SK-N-SH (cell line): ENCODE measurements around the gene FAM240A. TPM values are rescaled to one million over a fixed set of nuclear protein-coding genes. Genes with fewer than 3 reads are reported as not detected.

ENCODE experiments used
- CTCF ChIA-PET: fragments of 300-600, 350-600 bp; formaldehyde crosslinking; extraction: SDS; loops from one replicate; lab custom pipeline; 2021; lab: Yijun Ruan, JAX
- POLR2A ChIA-PET: fragments of 350-600 bp; sonication (Branson Sonifier 250); formaldehyde crosslinking; extraction: SDS; loops from one replicate; lab custom pipeline; 2020; ENCODE audit warnings: antibody characterized with exemption, inconsistent platforms; lab: Yijun Ruan, JAX
- DNase-seq: peaks from one replicate; pipeline ENCODE4 v3.0.0; 2012
- H2AFZ ChIP-seq: fragments of 200-600 bp; sonication (generic); 2 replicates; pipeline ENCODE4 v1.8.1; 2016; ENCODE audit warnings: antibody characterized with exemption, mild to moderate bottlenecking, low read depth
- H3F3A ChIP-seq: fragments of 200-600 bp; sonication (generic); replicated peaks from 2 replicates; pipeline ENCODE3; 2016; ENCODE audit warnings: antibody characterized with exemption, mild to moderate bottlenecking; ENCODE audit not compliant: insufficient read depth
- H3K27ac ChIP-seq, 2 experiments: fragments of 200-500 bp in 1 of 2; fragments of 200-600 bp in 1 of 2; sonication (Bioruptor generic) in 1 of 2; sonication (generic), shearing (Covaris generic) in 1 of 2; 2 replicates each; pipeline versions ENCODE4 v1.5.1 to v1.6.1; 2014 to 2016; ENCODE audit warnings: low read depth in 2 of 2, inconsistent platforms in 1 of 2, low read length in 1 of 2, mild to moderate bottlenecking in 1 of 2, mixed read lengths in 1 of 2
- H3K27me3 ChIP-seq: fragments of 200-600 bp; sonication (generic), shearing (Covaris generic); 2 replicates; pipeline ENCODE4 v1.6.1; 2016; ENCODE audit warnings: mixed run types; ENCODE audit not compliant: insufficient read depth
- H3K36me3 ChIP-seq, 2 experiments: fragments of 200-500 bp in 1 of 2; fragments of 200-600 bp in 1 of 2; sonication (Bioruptor generic) in 1 of 2; sonication (generic) in 1 of 2; replicated peaks in 1 of 2; 2 replicates each; pipeline versions ENCODE3 to v1.5.1; 2014 to 2016; ENCODE audit warnings: low read length in 1 of 2, mild to moderate bottlenecking in 1 of 2; ENCODE audit not compliant: insufficient read depth in 2 of 2, control insufficient read depth in 1 of 2
- H3K4me1 ChIP-seq, 2 experiments: fragments of 200-500 bp in 1 of 2; fragments of 200-600 bp in 1 of 2; sonication (Bioruptor generic) in 1 of 2; sonication (generic), shearing (Covaris generic) in 1 of 2; 2 replicates each; pipeline versions ENCODE4 v1.5.1 to v1.6.1; 2014 to 2016; ENCODE audit warnings: low read depth in 1 of 2, low read length in 1 of 2, mixed run types in 1 of 2; ENCODE audit not compliant: insufficient read depth in 2 of 2, control insufficient read depth in 1 of 2
- H3K4me2 ChIP-seq: fragments of 200-600 bp; sonication (generic), shearing (Covaris generic); 2 replicates; pipeline ENCODE4 v1.6.1; 2017; ENCODE audit warnings: mixed run types
- H3K4me3 ChIP-seq, 2 experiments: fragments of 200-500 bp in 1 of 2; fragments of 200-600 bp in 1 of 2; sonication (Bioruptor generic) in 1 of 2; sonication (generic), shearing (Covaris generic) in 1 of 2; 2 replicates each; pipeline versions ENCODE4 v1.5.1 to v1.8.1; 2014 to 2016; ENCODE audit warnings: low read depth in 2 of 2, inconsistent platforms in 1 of 2, low read length in 1 of 2, mild to moderate bottlenecking in 1 of 2, mixed read lengths in 1 of 2, moderate library complexity in 1 of 2
- H3K79me2 ChIP-seq: fragments of 200-600 bp; sonication (generic); 2 replicates; pipeline ENCODE4 v1.8.1; 2017; ENCODE audit warnings: mild to moderate bottlenecking; ENCODE audit not compliant: insufficient read depth
- H3K9ac ChIP-seq: fragments of 200-600 bp; sonication (generic); 2 replicates; pipeline ENCODE4 v1.6.1; 2017; ENCODE audit warnings: mixed run types
- H3K9me2 ChIP-seq: fragments of 200-600 bp; sonication (generic); 2 replicates; pipeline ENCODE4 v1.6.1; 2017; ENCODE audit warnings: mixed run types
- H3K9me3 ChIP-seq: fragments of 200-600 bp; sonication (generic); 2 replicates; pipeline ENCODE4 v1.6.1; 2017; ENCODE audit warnings: mixed run types, mild to moderate bottlenecking, moderate library complexity
- H4K20me1 ChIP-seq: fragments of 200-600 bp; sonication (generic); 2 replicates; pipeline ENCODE4 v1.6.1; 2017; ENCODE audit warnings: mild to moderate bottlenecking, mixed run types; ENCODE audit not compliant: insufficient read depth
- CTCF ChIP-seq: fragments of 200-600 bp; sonication (generic); IDR thresholded peaks from 2 replicates; pipeline ENCODE4 v1.6.1; 2017; ENCODE audit warnings: antibody characterized with exemption, mild to moderate bottlenecking, moderate library complexity
- ELF1 ChIP-seq: IDR thresholded peaks from 2 replicates; pipeline ENCODE4 v1.4.0; 2012
- EP300 ChIP-seq, 2 experiments: IDR thresholded peaks; 2 replicates each; pipeline versions ENCODE4 v1.4.0 to v1.6.1; 2012; ENCODE audit warnings: borderline replicate concordance in 1 of 2, low read depth in 1 of 2, low read length in 1 of 2
- FOSL2 ChIP-seq: IDR thresholded peaks from 2 replicates; pipeline ENCODE4 v1.4.0; 2012; ENCODE audit warnings: low read depth, mild to moderate bottlenecking, moderate library complexity, borderline replicate concordance
- GABPA ChIP-seq: IDR thresholded peaks from 2 replicates; pipeline ENCODE4 v1.4.0; 2012; ENCODE audit warnings: low read depth, mild to moderate bottlenecking
- GATA2 ChIP-seq: sonication (generic); formaldehyde crosslinking; IDR thresholded peaks from 2 replicates; pipeline ENCODE4 v1.5.0; 2020; ENCODE audit warnings: mild to moderate bottlenecking, missing genetic modification reagents
- MEF2A ChIP-seq: IDR thresholded peaks from 2 replicates; pipeline ENCODE4 v1.4.0; 2012; ENCODE audit warnings: low read depth, borderline replicate concordance
- MXI1 ChIP-seq: IDR thresholded peaks from 2 replicates; pipeline ENCODE4 v1.6.1; 2012; ENCODE audit warnings: mild to moderate bottlenecking, low read depth, low read length, improper control_type of control experiment
- NFIC ChIP-seq: IDR thresholded peaks from 2 replicates; pipeline ENCODE4 v1.4.0; 2012; ENCODE audit warnings: borderline replicate concordance
- PBX3 ChIP-seq: IDR thresholded peaks from 2 replicates; pipeline ENCODE4; 2012
- POLR2AphosphoS5 ChIP-seq: IDR thresholded peaks from 2 replicates; pipeline ENCODE4 v1.6.1; 2012; ENCODE audit warnings: low read depth, low read length
- RAD21 ChIP-seq: IDR thresholded peaks from 2 replicates; pipeline ENCODE4 v1.6.1; 2012; ENCODE audit warnings: mild to moderate bottlenecking, low read length
- RCOR1 ChIP-seq: fragments of 150-350 bp; IDR thresholded peaks from 2 replicates; pipeline ENCODE4 v1.6.1; 2017; ENCODE audit warnings: antibody characterized with exemption, low read length
- TAF1 ChIP-seq: IDR thresholded peaks from 2 replicates; pipeline ENCODE4 v1.6.1; 2012; ENCODE audit warnings: low read depth, mild to moderate bottlenecking, low read length, moderate library complexity, borderline replicate concordance
- TCF12 ChIP-seq: IDR thresholded peaks from 2 replicates; pipeline ENCODE4 v1.4.0; 2012
- TEAD4 ChIP-seq: IDR thresholded peaks from 2 replicates; pipeline ENCODE4 v1.4.0; 2012; ENCODE audit warnings: mild to moderate bottlenecking, borderline replicate concordance; ENCODE audit not compliant: insufficient read depth
- YY1 ChIP-seq: IDR thresholded peaks from 2 replicates; pipeline ENCODE4 v1.4.0; 2012; ENCODE audit warnings: low read depth, mild to moderate bottlenecking
- WGBS: methylation state at CpG from one replicate; pipeline ENCODE4 v1.1.6; 2017; ENCODE audit warnings: low lambda C conversion rate; 5-methylcytosine and 5-hydroxymethylcytosine counted together
- polyA plus RNA-seq, 3 experiments: library from polyadenylated mRNA; depleted of rRNA; stranded (reverse); fragments of >200 nt; gene quantifications; 2 replicates each; pipeline ENCODE4 v1.2.3, GENCODE V29; 2012
- TF ChIP-seq, protein P1 (sequence below): IDR thresholded peaks from 2 replicates; pipeline ENCODE4 v1.6.1; 2012; ENCODE audit warnings: mild to moderate bottlenecking, low read depth, low read length, moderate library complexity
- TF ChIP-seq, protein P2 (sequence below): fragments of 150-350 bp; IDR thresholded peaks from 2 replicates; pipeline ENCODE4 v1.6.1; 2017; ENCODE audit warnings: antibody characterized with exemption, low read length, low read depth, borderline replicate concordance
- TF ChIP-seq, protein P3 (sequence below): IDR thresholded peaks from 2 replicates; pipeline ENCODE4 v1.4.0; 2012; ENCODE audit warnings: low read depth, borderline replicate concordance

FAM240A gene
- polyA plus RNA-seq, 1 of the 3 experiments (the other 2 are of a cell fraction) = not detected

DNA sequence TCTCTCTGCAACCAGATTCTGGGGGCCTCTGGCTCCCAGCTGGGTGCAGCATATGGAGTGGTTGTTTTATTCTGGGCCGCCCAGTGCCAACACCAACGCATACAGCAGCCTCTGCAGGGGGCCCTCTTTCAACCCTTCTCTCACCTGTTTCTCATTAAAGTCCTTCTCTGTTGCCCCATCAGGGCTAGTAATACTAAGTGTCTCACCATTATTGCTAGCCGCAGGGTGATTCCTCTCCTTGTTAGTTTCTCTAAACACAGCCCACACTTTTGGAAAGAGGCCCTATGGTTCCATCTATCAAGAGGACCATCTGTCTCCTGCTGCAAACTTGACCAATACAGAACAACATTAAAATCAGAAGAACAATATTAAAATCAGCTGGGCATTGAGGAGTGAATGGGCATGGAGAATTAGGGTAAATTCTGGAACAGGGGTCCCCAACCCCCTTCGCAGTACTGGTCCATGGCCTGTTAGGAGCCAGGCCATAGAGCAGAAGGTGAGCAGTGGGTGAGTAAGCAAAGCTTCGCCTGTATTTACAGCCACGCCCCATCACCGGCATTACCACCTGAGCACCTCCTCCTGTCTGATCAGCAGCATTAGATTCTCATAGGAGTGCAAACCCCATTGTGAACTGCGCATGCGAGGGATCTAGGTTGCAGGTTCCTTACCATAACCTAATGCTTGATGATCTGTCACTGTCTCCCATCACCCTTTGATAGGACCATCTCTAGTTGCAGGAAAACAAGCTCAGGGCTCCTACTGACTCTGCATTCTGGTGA lies 44.6 kb downstream of the FAM240A start:
- Histone ChIP-seq H3K4me3 (no peak overlapping the region), H3F3A (no peaks in the 10 kb centered on the region), H3K4me2 (no peak overlapping the region), H4K20me1 (no peaks in the 10 kb centered on the region), H3K79me2 (no peaks in the 10 kb centered on the region), H3K36me3 (no peaks in the 10 kb centered on the region), H3K4me1 (peaks cover 0 to 21% of the 10 kb centered on the region in 2 experiments; a peak in 1 of 4 replicates), H3K27ac (no peak overlapping the region), H2AFZ (no peak overlapping the region), H3K27me3 (no peaks in the 10 kb centered on the region), H3K9ac (no peak overlapping the region), H3K9me2 (no peaks in the 10 kb centered on the region), H3K9me3 (no peaks in the 10 kb centered on the region)
- no peak for TF ChIP-seq PBX3
- no peak for TF ChIP-seq MEF2A
- no peak for TF ChIP-seq TCF12
- TF ChIP-seq, protein P1, sequence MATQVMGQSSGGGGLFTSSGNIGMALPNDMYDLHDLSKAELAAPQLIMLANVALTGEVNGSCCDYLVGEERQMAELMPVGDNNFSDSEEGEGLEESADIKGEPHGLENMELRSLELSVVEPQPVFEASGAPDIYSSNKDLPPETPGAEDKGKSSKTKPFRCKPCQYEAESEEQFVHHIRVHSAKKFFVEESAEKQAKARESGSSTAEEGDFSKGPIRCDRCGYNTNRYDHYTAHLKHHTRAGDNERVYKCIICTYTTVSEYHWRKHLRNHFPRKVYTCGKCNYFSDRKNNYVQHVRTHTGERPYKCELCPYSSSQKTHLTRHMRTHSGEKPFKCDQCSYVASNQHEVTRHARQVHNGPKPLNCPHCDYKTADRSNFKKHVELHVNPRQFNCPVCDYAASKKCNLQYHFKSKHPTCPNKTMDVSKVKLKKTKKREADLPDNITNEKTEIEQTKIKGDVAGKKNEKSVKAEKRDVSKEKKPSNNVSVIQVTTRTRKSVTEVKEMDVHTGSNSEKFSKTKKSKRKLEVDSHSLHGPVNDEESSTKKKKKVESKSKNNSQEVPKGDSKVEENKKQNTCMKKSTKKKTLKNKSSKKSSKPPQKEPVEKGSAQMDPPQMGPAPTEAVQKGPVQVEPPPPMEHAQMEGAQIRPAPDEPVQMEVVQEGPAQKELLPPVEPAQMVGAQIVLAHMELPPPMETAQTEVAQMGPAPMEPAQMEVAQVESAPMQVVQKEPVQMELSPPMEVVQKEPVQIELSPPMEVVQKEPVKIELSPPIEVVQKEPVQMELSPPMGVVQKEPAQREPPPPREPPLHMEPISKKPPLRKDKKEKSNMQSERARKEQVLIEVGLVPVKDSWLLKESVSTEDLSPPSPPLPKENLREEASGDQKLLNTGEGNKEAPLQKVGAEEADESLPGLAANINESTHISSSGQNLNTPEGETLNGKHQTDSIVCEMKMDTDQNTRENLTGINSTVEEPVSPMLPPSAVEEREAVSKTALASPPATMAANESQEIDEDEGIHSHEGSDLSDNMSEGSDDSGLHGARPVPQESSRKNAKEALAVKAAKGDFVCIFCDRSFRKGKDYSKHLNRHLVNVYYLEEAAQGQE = no peak
- TF ChIP-seq, protein P2, sequence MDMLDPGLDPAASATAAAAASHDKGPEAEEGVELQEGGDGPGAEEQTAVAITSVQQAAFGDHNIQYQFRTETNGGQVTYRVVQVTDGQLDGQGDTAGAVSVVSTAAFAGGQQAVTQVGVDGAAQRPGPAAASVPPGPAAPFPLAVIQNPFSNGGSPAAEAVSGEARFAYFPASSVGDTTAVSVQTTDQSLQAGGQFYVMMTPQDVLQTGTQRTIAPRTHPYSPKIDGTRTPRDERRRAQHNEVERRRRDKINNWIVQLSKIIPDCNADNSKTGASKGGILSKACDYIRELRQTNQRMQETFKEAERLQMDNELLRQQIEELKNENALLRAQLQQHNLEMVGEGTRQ = no peak
- TF ChIP-seq FOSL2 = no peak
- no peak for TF ChIP-seq GABPA
- TF ChIP-seq TAF1 = no peak
- no peak for TF ChIP-seq EP300 (IDR thresholded peaks at IDR 0.05; ENCODE audit: borderline replicate concordance in 1 of 2, low read depth in 1 of 2, low read length in 1 of 2)
- no peak for TF ChIP-seq TEAD4
- TF ChIP-seq, protein P3, sequence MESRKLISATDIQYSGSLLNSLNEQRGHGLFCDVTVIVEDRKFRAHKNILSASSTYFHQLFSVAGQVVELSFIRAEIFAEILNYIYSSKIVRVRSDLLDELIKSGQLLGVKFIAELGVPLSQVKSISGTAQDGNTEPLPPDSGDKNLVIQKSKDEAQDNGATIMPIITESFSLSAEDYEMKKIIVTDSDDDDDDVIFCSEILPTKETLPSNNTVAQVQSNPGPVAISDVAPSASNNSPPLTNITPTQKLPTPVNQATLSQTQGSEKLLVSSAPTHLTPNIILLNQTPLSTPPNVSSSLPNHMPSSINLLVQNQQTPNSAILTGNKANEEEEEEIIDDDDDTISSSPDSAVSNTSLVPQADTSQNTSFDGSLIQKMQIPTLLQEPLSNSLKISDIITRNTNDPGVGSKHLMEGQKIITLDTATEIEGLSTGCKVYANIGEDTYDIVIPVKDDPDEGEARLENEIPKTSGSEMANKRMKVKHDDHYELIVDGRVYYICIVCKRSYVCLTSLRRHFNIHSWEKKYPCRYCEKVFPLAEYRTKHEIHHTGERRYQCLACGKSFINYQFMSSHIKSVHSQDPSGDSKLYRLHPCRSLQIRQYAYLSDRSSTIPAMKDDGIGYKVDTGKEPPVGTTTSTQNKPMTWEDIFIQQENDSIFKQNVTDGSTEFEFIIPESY = no peak
- no peak for TF ChIP-seq RAD21
- no peak for TF ChIP-seq CTCF
- TF ChIP-seq POLR2AphosphoS5 = no peak
- TF ChIP-seq ELF1 = no peak
- no peak for TF ChIP-seq GATA2
- no peak for TF ChIP-seq MXI1
- no peak for TF ChIP-seq YY1
- no peak for TF ChIP-seq NFIC
- TF ChIP-seq RCOR1 = no peak
- CTCF ChIA-PET = interaction anchor here (0.9 kb wide), 1 partner anchor 169 kb away, joined by 4 read pairs; no protein-coding TSS in a partner anchor
- 58% methylated on average over 7 of the region's 9 CpGs for WGBS
- DNase-seq = no peak
- POLR2A ChIA-PET = no interaction called here
